Measurements from ENCODE around the gene NELFE. TPM values are rescaled to one million over a fixed set of nuclear protein-coding genes. Genes with fewer than 3 reads are reported as not detected.
A peak's percentile ranks its signal among the peaks of the same experiment; 100 is the strongest.

The NELFE gene
- total and polyA plus RNA-seq, 2 experiments from 2014 or later: 62.9 to 108 TPM

- DNase-seq: no peak
- peak overlapping the region; percentile 96; the same call in 1 of the 2 replicates for H3K27ac ChIP-seq
- in situ Hi-C loops (cut with MboI): no loop called here
- no peaks in the 10 kb centered on the region for H3K27me3 ChIP-seq (replicated peaks; ENCODE audit: insufficient read depth)
- H3K9ac ChIP-seq: 0 out of 2 replicates have a peak overlapping the region, but pooled peaks have one; percentile 99
- 79 to 81% methylated on average over 20 to 22 of the region's 23 CpGs for WGBS, 2 experiments (ENCODE audit: low coverage in 1 of 2, low lambda C conversion rate in 2 of 2, missing lambda C conversion rate in 2 of 2)
- H3K4me1 ChIP-seq (ENCODE audit: insufficient read depth): peaks cover 13% of the 10 kb centered on the region
- H3K79me2 ChIP-seq (ENCODE audit: insufficient read depth): peaks cover 44% of the 10 kb centered on the region
- H2AFZ ChIP-seq: no peak overlapping the region
- peaks cover 23% of the 10 kb centered on the region for H3F3A ChIP-seq (ENCODE audit: insufficient read depth)
- no peaks in the 10 kb centered on the region for H3K9me3 ChIP-seq (ENCODE audit: low read depth)
- TF ChIP-seq EZH2phosphoT487 (IDR thresholded peaks at IDR 0.05; ENCODE audit: insufficient read depth, low read depth) (no peak), EZH2 (IDR thresholded peaks at IDR 0.05; ENCODE audit: insufficient read depth, poor library complexity, severe bottlenecking) (no peak)
- peak overlapping the region; percentile 41 for H3K4me2 ChIP-seq (ENCODE audit: unreplicated experiment)
- H3K9me2 ChIP-seq (ENCODE audit: insufficient read depth): no peaks in the 10 kb centered on the region
- no peaks in the 10 kb centered on the region for H4K20me1 ChIP-seq (ENCODE audit: insufficient read depth)
- H3K36me3 ChIP-seq (ENCODE audit: low read depth): peaks cover 22% of the 10 kb centered on the region; the same call in 1 of the 2 replicates
- no peak overlapping the region for H3K4me3 ChIP-seq
These were observed 10.3 kb upstream of the NELFE start for GRCh38 chr6:31968791-31969711.

- H3K9me3 ChIP-seq (ENCODE audit: low read depth): no peaks in the 10 kb centered on the region
- H3K79me2 ChIP-seq (ENCODE audit: insufficient read depth): peaks cover 37% of the 10 kb centered on the region
- H3K9ac ChIP-seq: no peak overlapping the region
- no peak overlapping the region for H3K4me3 ChIP-seq
- in situ Hi-C loops (cut with MboI): no loop called here
- peaks cover 22% of the 10 kb centered on the region; the same call in 1 of the 2 replicates for H3K36me3 ChIP-seq (ENCODE audit: low read depth)
- H3F3A ChIP-seq (ENCODE audit: insufficient read depth): peaks cover 20% of the 10 kb centered on the region
- no peaks in the 10 kb centered on the region for H3K27me3 ChIP-seq (replicated peaks; ENCODE audit: insufficient read depth)
- no peak for TF ChIP-seq EZH2phosphoT487 (IDR thresholded peaks at IDR 0.05; ENCODE audit: insufficient read depth, low read depth)
- TF ChIP-seq EZH2 (IDR thresholded peaks at IDR 0.05; ENCODE audit: insufficient read depth, poor library complexity, severe bottlenecking): no peak
- H4K20me1 ChIP-seq (ENCODE audit: insufficient read depth): no peaks in the 10 kb centered on the region
- H3K4me1 ChIP-seq (ENCODE audit: insufficient read depth): peaks cover 11% of the 10 kb centered on the region
- H2AFZ ChIP-seq: no peak overlapping the region
- no peak overlapping the region for H3K27ac ChIP-seq
- no peak overlapping the region for H3K4me2 ChIP-seq (ENCODE audit: unreplicated experiment)
- 84 to 88% methylated on average over 11 of the region's 11 CpGs for WGBS, 2 experiments (ENCODE audit: low coverage in 1 of 2, low lambda C conversion rate in 2 of 2, missing lambda C conversion rate in 2 of 2)
- no peaks in the 10 kb centered on the region for H3K9me2 ChIP-seq (ENCODE audit: insufficient read depth)
- DNase-seq: no peak
These were observed 9.6 kb upstream of the NELFE start for GRCh38 chr6:31968326-31968725.

- in situ Hi-C loops (cut with MboI): no loop called here
- no peak for DNase-seq
- WGBS, 2 experiments (ENCODE audit: low coverage in 1 of 2, low lambda C conversion rate in 2 of 2, missing lambda C conversion rate in 2 of 2): 55 to 59% methylated on average over 3 of the region's 3 CpGs
These were observed 9.2 kb upstream of the NELFE start for GRCh38 chr6:31967926-31968320.

DNA sequence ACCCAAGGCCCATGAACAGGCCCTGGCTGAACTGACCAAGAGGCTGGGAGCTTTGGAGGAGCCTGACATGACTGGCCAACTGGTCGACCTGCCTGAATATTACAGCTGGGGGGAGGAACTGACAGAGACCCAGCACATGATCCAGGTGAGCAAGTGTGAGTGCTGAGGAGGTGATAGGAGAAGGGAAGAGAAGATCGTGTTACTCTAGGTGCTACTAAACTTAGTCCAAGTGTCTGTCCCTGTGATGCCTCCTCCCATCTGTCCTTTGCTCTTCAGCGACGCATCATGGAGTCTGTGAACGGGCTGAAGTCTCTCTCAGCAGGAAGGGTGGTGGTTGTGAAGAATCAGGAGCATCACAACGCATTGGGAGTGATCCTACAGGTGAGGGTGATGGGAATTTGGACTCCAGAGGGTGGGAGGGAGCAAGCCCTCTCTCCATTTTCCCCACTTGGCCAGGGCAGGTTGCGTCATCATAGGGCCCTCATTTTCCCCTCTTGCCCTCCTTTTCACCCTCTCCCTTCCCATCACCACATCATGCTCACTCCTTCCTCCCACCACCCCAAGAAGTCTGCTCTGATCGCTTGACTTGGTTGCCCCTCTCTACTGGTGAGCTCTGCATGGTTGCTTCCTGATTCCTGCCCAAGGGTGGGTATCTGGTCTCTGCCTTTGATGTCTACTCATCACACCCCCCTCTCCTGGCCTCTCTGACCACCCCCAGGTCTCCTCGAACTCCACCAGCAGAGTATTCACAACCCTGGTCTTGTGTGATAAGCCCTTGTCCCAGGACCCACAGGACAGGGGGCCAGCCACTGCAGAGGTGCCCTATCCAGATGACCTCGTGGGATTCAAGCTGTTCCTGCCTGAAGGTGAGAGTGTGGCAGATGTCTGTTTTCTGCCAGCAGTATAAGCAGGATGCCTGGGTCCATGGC is 8.5 kb upstream of the NELFE start:
- peaks cover 22% of the 10 kb centered on the region; the same call in 1 of the 2 replicates for H3K36me3 ChIP-seq (ENCODE audit: low read depth)
- H4K20me1 ChIP-seq (ENCODE audit: insufficient read depth): no peaks in the 10 kb centered on the region
- no peaks in the 10 kb centered on the region for H3K27me3 ChIP-seq (replicated peaks; ENCODE audit: insufficient read depth)
- H3K9me2 ChIP-seq (ENCODE audit: insufficient read depth): no peaks in the 10 kb centered on the region
- H3K27ac ChIP-seq: no peak overlapping the region
- H3K9me3 ChIP-seq (ENCODE audit: low read depth): no peaks in the 10 kb centered on the region
- no peak overlapping the region for H3K4me3 ChIP-seq
- TF ChIP-seq EZH2 (IDR thresholded peaks at IDR 0.05; ENCODE audit: insufficient read depth, poor library complexity, severe bottlenecking) (no peak), EZH2phosphoT487 (IDR thresholded peaks at IDR 0.05; ENCODE audit: insufficient read depth, low read depth) (no peak)
- H3K4me1 ChIP-seq (ENCODE audit: insufficient read depth): peaks cover 9% of the 10 kb centered on the region
- in situ Hi-C loops (cut with MboI): no loop called here
- H3K4me2 ChIP-seq (ENCODE audit: unreplicated experiment): no peak overlapping the region
- H3F3A ChIP-seq (ENCODE audit: insufficient read depth): peaks cover 14% of the 10 kb centered on the region; the same call in 1 of the 2 replicates
- WGBS, 2 experiments (ENCODE audit: low coverage in 1 of 2, low lambda C conversion rate in 2 of 2, missing lambda C conversion rate in 2 of 2): 81 to 84% methylated on average over 10 of the region's 10 CpGs
- peaks cover 29% of the 10 kb centered on the region for H3K79me2 ChIP-seq (ENCODE audit: insufficient read depth)
- H3K9ac ChIP-seq: no peak overlapping the region
- H2AFZ ChIP-seq: no peak overlapping the region
- DNase-seq: no peak

More at GRCh38 chr6:31967926-31968320, 9.2 kb upstream of the NELFE start:
- TF ChIP-seq EZH2phosphoT487 (IDR thresholded peaks at IDR 0.05; ENCODE audit: insufficient read depth, low read depth): no peak
- no peak for TF ChIP-seq EZH2 (IDR thresholded peaks at IDR 0.05; ENCODE audit: insufficient read depth, poor library complexity, severe bottlenecking)
- peaks cover 18% of the 10 kb centered on the region for H3F3A ChIP-seq (ENCODE audit: insufficient read depth)
- H3K27me3 ChIP-seq (replicated peaks; ENCODE audit: insufficient read depth): no peaks in the 10 kb centered on the region
- peaks cover 33% of the 10 kb centered on the region for H3K79me2 ChIP-seq (ENCODE audit: insufficient read depth)
- no peak overlapping the region for H3K9ac ChIP-seq
- H3K27ac ChIP-seq: no peak overlapping the region
- H3K4me3 ChIP-seq: no peak overlapping the region
- no peak overlapping the region for H3K4me2 ChIP-seq (ENCODE audit: unreplicated experiment)
- no peaks in the 10 kb centered on the region for H3K9me3 ChIP-seq (ENCODE audit: low read depth)
- H4K20me1 ChIP-seq (ENCODE audit: insufficient read depth): no peaks in the 10 kb centered on the region
- H3K36me3 ChIP-seq (ENCODE audit: low read depth): peaks cover 22% of the 10 kb centered on the region; the same call in 1 of the 2 replicates
- H2AFZ ChIP-seq: no peak overlapping the region
- peaks cover 9% of the 10 kb centered on the region for H3K4me1 ChIP-seq (ENCODE audit: insufficient read depth)
- no peaks in the 10 kb centered on the region for H3K9me2 ChIP-seq (ENCODE audit: insufficient read depth)

Data from GM23248 (cell line).